ENCODE results near the gene ENOX1. TPM values are rescaled to one million over a fixed set of nuclear protein-coding genes. Genes with fewer than 3 reads are reported as not detected.

Gene ENOX1
- polyA plus RNA-seq, 3 donors = 0.04 TPM; not detected in 2

- Histone ChIP-seq H3K27ac (ENCODE audit: low read depth in 1 of 2, low read length in 2 of 2) (no peak overlapping the region), H3K4me1 (ENCODE audit: control insufficient read depth in 1 of 2, insufficient read depth in 2 of 2, low read length in 2 of 2) (no peaks in the 10 kb centered on the region), H3K27me3 (ENCODE audit: control insufficient read depth in 2 of 2, insufficient read depth in 2 of 2, low read length in 2 of 2) (peaks cover 0 to 6% of the 10 kb centered on the region in 2 donors), H2AFZ (ENCODE audit: insufficient read depth, low read depth, low read length, poor library complexity, severe bottlenecking) (no peak overlapping the region), H4K20me1 (ENCODE audit: insufficient read depth, low read length) (no peaks in the 10 kb centered on the region), H3K4me3 (replicated peaks in 1 of 3; ENCODE audit: low read depth in 2 of 3, low read length in 3 of 3) (no peak overlapping the region), H3K4me2 (replicated peaks; ENCODE audit: extremely low read depth, low read length, poor library complexity, severe bottlenecking) (no peak overlapping the region), H3K79me2 (ENCODE audit: insufficient read depth, low read length) (no peaks in the 10 kb centered on the region), H3K9ac (ENCODE audit: insufficient read depth, low read length, poor library complexity, severe bottlenecking) (no peak overlapping the region), H3K9me3 (replicated peaks in 1 of 2; ENCODE audit: control insufficient read depth in 1 of 2, insufficient read depth in 1 of 2, low read length in 2 of 2) (peaks cover 0 to 8% of the 10 kb centered on the region in 2 donors), H3K36me3 (replicated peaks in 1 of 2; ENCODE audit: control insufficient read depth in 1 of 2, insufficient read depth in 2 of 2, low read length in 2 of 2) (no peaks in the 10 kb centered on the region)
- no peak overlapping the region for H3K27ac Mint-ChIP-seq
- DNase-seq = no peak
- no peak for TF ChIP-seq CTCF (IDR thresholded peaks at IDR 0.05)
- H3K36me3 Mint-ChIP-seq = no peaks in the 10 kb centered on the region
- whole genome bisulfite sequencing (ENCODE audit: insufficient coverage) = 96% methylated on average over 3 of the region's 3 CpGs
- H3K9me3 Mint-ChIP-seq = peaks cover 3 to 8% (median 7%) of the 10 kb centered on the region in 7 donors
- H3K27me3 Mint-ChIP-seq (ENCODE audit: low read depth in 3 of 3) = peaks cover 1 to 6% (median 3%) of the 10 kb centered on the region in 3 donors
- no peaks in the 10 kb centered on the region for H3K4me1 Mint-ChIP-seq
- H3K4me3 Mint-ChIP-seq = no peak overlapping the region
- intact Hi-C loops (cut with micrococcal nuclease) = no loop called here
Observed at GRCh38 chr13:43493496-43494000, 293.2 kb downstream of the ENOX1 start.

GRCh38 chr13:43492745-43493144 lies 294.0 kb downstream of the ENOX1 start:
- Mint-ChIP-seq H3K9me3 (peaks cover 3 to 8% (median 7%) of the 10 kb centered on the region in 7 donors), H3K36me3 (no peaks in the 10 kb centered on the region), H3K27ac (no peak overlapping the region), H3K27me3 (ENCODE audit: low read depth in 3 of 3) (peaks cover 1 to 6% (median 3%) of the 10 kb centered on the region in 3 donors), H3K4me3 (no peak overlapping the region), H3K4me1 (no peaks in the 10 kb centered on the region)
- intact Hi-C loops (cut with micrococcal nuclease) = no loop called here
- DNase-seq = no peak
- Histone ChIP-seq H3K4me2 (replicated peaks; ENCODE audit: extremely low read depth, low read length, poor library complexity, severe bottlenecking) (no peak overlapping the region), H3K27ac (ENCODE audit: low read depth in 1 of 2, low read length in 2 of 2) (no peak overlapping the region), H3K9me3 (replicated peaks in 1 of 2; ENCODE audit: control insufficient read depth in 1 of 2, insufficient read depth in 1 of 2, low read length in 2 of 2) (peaks cover 0 to 8% of the 10 kb centered on the region in 2 donors), H3K4me1 (ENCODE audit: control insufficient read depth in 1 of 2, insufficient read depth in 2 of 2, low read length in 2 of 2) (no peaks in the 10 kb centered on the region), H3K79me2 (ENCODE audit: insufficient read depth, low read length) (no peaks in the 10 kb centered on the region), H3K9ac (ENCODE audit: insufficient read depth, low read length, poor library complexity, severe bottlenecking) (no peak overlapping the region), H2AFZ (ENCODE audit: insufficient read depth, low read depth, low read length, poor library complexity, severe bottlenecking) (no peak overlapping the region), H3K4me3 (replicated peaks in 1 of 3; ENCODE audit: low read depth in 2 of 3, low read length in 3 of 3) (no peak overlapping the region), H4K20me1 (ENCODE audit: insufficient read depth, low read length) (no peaks in the 10 kb centered on the region), H3K27me3 (ENCODE audit: control insufficient read depth in 2 of 2, insufficient read depth in 2 of 2, low read length in 2 of 2) (peaks cover 0 to 6% of the 10 kb centered on the region in 2 donors), H3K36me3 (replicated peaks in 1 of 2; ENCODE audit: control insufficient read depth in 1 of 2, insufficient read depth in 2 of 2, low read length in 2 of 2) (no peaks in the 10 kb centered on the region)
- no peak for TF ChIP-seq CTCF (IDR thresholded peaks at IDR 0.05)
